Fibroblast of lung (primary cell): ENCODE results near the gene TADA2A. TPM values are rescaled to one million over a fixed set of nuclear protein-coding genes. Genes with fewer than 3 reads are reported as not detected.
"Not testable (repeated sequence)": the region's sequence is repeated elsewhere in the genome, so short reads cannot be mapped to it uniquely, and the experiment has no call there.

Experiments used
- DNase-seq, 2 donors: peaks; one replicate each; pipeline versions ENCODE4 v3.0.0 to v3.0.0-alpha.2; 2010; ENCODE audit warnings: low read depth in 2 of 2
- H2AFZ ChIP-seq: 2 replicates; pipeline ENCODE4 v1.5.1; 2012; ENCODE audit warnings: low read length, control low read depth, inconsistent platforms
- H3K27ac ChIP-seq: 2 replicates; pipeline ENCODE4 v1.5.1; 2011; ENCODE audit warnings: low read length, control low read depth; ENCODE audit not compliant: insufficient read depth
- H3K27me3 ChIP-seq: 2 replicates; pipeline ENCODE4 v1.5.1; 2011; ENCODE audit warnings: mild to moderate bottlenecking, low read length; ENCODE audit not compliant: control insufficient read depth, insufficient read depth
- H3K36me3 ChIP-seq: 2 replicates; pipeline ENCODE4 v1.5.1; 2011; ENCODE audit warnings: low read length; ENCODE audit not compliant: control insufficient read depth, insufficient read depth
- H3K4me1 ChIP-seq: 2 replicates; pipeline ENCODE4 v1.5.1; 2011; ENCODE audit warnings: low read length; ENCODE audit not compliant: control insufficient read depth, insufficient read depth; ENCODE audit errors: extremely low read depth
- H3K4me2 ChIP-seq: 2 replicates; pipeline ENCODE4 v1.5.1; 2011; ENCODE audit warnings: low read length, control low read depth; ENCODE audit not compliant: insufficient read depth; ENCODE audit errors: extremely low read depth
- H3K4me3 ChIP-seq, 4 experiments: fragments of 200-600 bp in 1 of 4; sonication (generic) in 1 of 4; replicated peaks in 1 of 4; 2 replicates each; pipeline ENCODE4 v1.5.1; 2011 to 2016; ENCODE audit warnings: low read length in 4 of 4, low read depth in 3 of 4, mild to moderate bottlenecking in 3 of 4, control low read depth in 2 of 4, inconsistent platforms in 1 of 4, mixed read lengths in 1 of 4; ENCODE audit not compliant: insufficient read depth in 1 of 4; ENCODE audit errors: control extremely low read depth in 1 of 4
- H3K79me2 ChIP-seq: 2 replicates; pipeline ENCODE4 v1.5.1; 2012; ENCODE audit warnings: mild to moderate bottlenecking, low read length, inconsistent platforms; ENCODE audit not compliant: control insufficient read depth, insufficient read depth
- H3K9ac ChIP-seq: 2 replicates; pipeline ENCODE4 v1.5.1; 2011; ENCODE audit warnings: mild to moderate bottlenecking, low read length, control low read depth; ENCODE audit not compliant: insufficient read depth
- H3K9me3 ChIP-seq: 2 replicates; pipeline ENCODE4 v1.5.1; 2012; ENCODE audit warnings: low read depth, low read length; ENCODE audit not compliant: control insufficient read depth, insufficient read depth
- H4K20me1 ChIP-seq: 2 replicates; pipeline ENCODE4 v1.5.1; 2011; ENCODE audit warnings: low read length; ENCODE audit not compliant: control insufficient read depth, insufficient read depth; ENCODE audit errors: extremely low read depth
- EZH2 ChIP-seq: IDR thresholded peaks from 2 replicates; pipeline ENCODE4 v1.5.1; 2012; ENCODE audit warnings: low read length, control low read depth, mild to moderate bottlenecking; ENCODE audit errors: missing control alignments
- polyA plus RNA-seq, 2 donors: library from polyadenylated mRNA; depleted of rRNA in 1 of 2; stranded (reverse) in 1 of 2; unstranded in 1 of 2; fragments of >200 nt; gene quantifications; 2 replicates each; pipeline ENCODE4 v1.2.1, GENCODE V29; 2011 to 2012; ENCODE audit warnings: missing spikeins in 1 of 2
- total RNA-seq: library from RNA; depleted of rRNA; stranded (reverse); fragments of >200 nt; gene quantifications from 2 replicates; pipeline ENCODE4 v1.2.1, GENCODE V29; 2014
- TF ChIP-seq, protein P1 (sequence below), 2 donors: IDR thresholded peaks in 1 of 2; conservative IDR thresholded peaks in 1 of 2; 1 replicate in 1 of 2; 2 replicates in 1 of 2; pipeline ENCODE4 v1.5.1; 2011 to 2012; ENCODE audit warnings: low read length in 2 of 2, control low read depth in 1 of 2, inconsistent platforms in 1 of 2, low read depth in 1 of 2, mild to moderate bottlenecking in 1 of 2

The TADA2A gene
- total and polyA plus RNA-seq, 2 donors (not counting 1 experiment from before 2014, with no cell fraction given) = 18.7 to 23.9 TPM

- H3K4me1 ChIP-seq = no peaks in the 10 kb centered on the region
- H3K36me3 ChIP-seq = peaks cover 6% of the 10 kb centered on the region
- no peaks in the 10 kb centered on the region for H3K79me2 ChIP-seq
- no peaks in the 10 kb centered on the region for H3K9me3 ChIP-seq
- no peak overlapping the region for H3K4me3 ChIP-seq
- no peak for TF ChIP-seq EZH2
- TF ChIP-seq, protein P1, sequence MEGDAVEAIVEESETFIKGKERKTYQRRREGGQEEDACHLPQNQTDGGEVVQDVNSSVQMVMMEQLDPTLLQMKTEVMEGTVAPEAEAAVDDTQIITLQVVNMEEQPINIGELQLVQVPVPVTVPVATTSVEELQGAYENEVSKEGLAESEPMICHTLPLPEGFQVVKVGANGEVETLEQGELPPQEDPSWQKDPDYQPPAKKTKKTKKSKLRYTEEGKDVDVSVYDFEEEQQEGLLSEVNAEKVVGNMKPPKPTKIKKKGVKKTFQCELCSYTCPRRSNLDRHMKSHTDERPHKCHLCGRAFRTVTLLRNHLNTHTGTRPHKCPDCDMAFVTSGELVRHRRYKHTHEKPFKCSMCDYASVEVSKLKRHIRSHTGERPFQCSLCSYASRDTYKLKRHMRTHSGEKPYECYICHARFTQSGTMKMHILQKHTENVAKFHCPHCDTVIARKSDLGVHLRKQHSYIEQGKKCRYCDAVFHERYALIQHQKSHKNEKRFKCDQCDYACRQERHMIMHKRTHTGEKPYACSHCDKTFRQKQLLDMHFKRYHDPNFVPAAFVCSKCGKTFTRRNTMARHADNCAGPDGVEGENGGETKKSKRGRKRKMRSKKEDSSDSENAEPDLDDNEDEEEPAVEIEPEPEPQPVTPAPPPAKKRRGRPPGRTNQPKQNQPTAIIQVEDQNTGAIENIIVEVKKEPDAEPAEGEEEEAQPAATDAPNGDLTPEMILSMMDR (conservative IDR thresholded peaks at IDR 0.05 in 1 of 2, IDR thresholded peaks at IDR 0.05 in 1 of 2; ENCODE audit: low read depth in 1 of 2, low read length in 2 of 2) = no peak
- H3K4me2 ChIP-seq = no peak overlapping the region
- no peaks in the 10 kb centered on the region for H4K20me1 ChIP-seq
- H2AFZ ChIP-seq = no peak overlapping the region
- H3K9ac ChIP-seq = no peak overlapping the region
- H3K27ac ChIP-seq = no peak overlapping the region
- H3K27me3 ChIP-seq = no peaks in the 10 kb centered on the region
- DNase-seq = no peak
Measured at GRCh38 chr17:37438141-37438540, 31.5 kb downstream of the TADA2A start.

GRCh38 chr17:37440424-37440823, 33.7 kb downstream of the TADA2A start:
- Histone ChIP-seq H3K36me3 (peaks cover 6% of the 10 kb centered on the region), H3K4me1 (no peaks in the 10 kb centered on the region), H3K4me2 (no peak overlapping the region), H3K9ac (no peak overlapping the region), H3K4me3 (no peak overlapping the region), H3K27ac (no peak overlapping the region), H4K20me1 (no peaks in the 10 kb centered on the region), H2AFZ (no peak overlapping the region), H3K79me2 (no peaks in the 10 kb centered on the region), H3K9me3 (no peaks in the 10 kb centered on the region), H3K27me3 (no peaks in the 10 kb centered on the region)
- TF ChIP-seq EZH2 = no peak
- TF ChIP-seq, protein P1 (conservative IDR thresholded peaks at IDR 0.05 in 1 of 2, IDR thresholded peaks at IDR 0.05 in 1 of 2; ENCODE audit: low read depth in 1 of 2, low read length in 2 of 2) = no peak
- DNase-seq = no peak

DNA sequence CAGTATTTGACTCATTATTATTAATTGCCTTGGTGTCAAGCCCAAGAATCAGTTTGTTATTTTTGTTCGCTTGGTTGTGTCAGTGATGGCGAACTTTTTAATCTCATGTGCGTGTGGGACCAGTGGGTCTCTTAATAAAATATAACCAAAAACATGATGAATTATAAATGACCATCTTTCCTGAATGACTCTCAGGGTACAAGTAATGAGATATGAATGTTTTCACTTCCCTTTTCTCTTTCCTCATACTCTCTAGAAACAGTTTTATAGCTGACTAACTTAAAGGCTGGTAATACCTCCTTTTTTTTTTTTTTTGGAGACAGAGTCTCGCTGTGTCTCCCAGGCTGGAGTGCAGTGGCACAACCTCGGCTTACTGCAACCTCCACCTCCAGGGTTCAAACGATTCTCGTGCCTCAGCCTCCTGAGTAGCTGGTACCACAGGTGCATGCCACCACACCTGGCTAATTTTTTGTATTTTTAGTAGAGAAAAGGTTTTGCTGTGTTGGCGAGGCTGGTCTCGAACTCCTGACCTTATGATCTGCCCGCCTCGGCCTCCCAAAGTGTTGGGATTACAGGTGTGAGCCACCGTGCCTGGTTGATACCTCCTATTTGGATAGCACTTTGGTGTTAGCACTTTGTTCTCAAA, 34.8 kb downstream of the TADA2A start:
- H2AFZ ChIP-seq, H3K4me1 ChIP-seq, H3K36me3 ChIP-seq, H3K9ac ChIP-seq, H3K9me3 ChIP-seq, H4K20me1 ChIP-seq, DNase-seq, H3K4me2 ChIP-seq, H3K27me3 ChIP-seq, H3K27ac ChIP-seq, H3K4me3 ChIP-seq, H3K79me2 ChIP-seq: not testable (repeated sequence)
